C4-2B (cell line): ENCODE data around the gene CRIP2.

Source experiments
- H3K27ac ChIP-seq: fragments of 450-650 bp; 2 replicates; pipeline ENCODE4 v1.5.1; 2017
- CTCF ChIP-seq: fragments of 450-650 bp; conservative IDR thresholded peaks from 2 replicates; pipeline ENCODE4 v1.5.1; 2017; ENCODE audit warnings: mild to moderate bottlenecking
- ZFX ChIP-seq: fragments of 450-650 bp; IDR thresholded peaks from 2 replicates; pipeline ENCODE4 v1.6.1; 2017

Gene CRIP2

DNA sequence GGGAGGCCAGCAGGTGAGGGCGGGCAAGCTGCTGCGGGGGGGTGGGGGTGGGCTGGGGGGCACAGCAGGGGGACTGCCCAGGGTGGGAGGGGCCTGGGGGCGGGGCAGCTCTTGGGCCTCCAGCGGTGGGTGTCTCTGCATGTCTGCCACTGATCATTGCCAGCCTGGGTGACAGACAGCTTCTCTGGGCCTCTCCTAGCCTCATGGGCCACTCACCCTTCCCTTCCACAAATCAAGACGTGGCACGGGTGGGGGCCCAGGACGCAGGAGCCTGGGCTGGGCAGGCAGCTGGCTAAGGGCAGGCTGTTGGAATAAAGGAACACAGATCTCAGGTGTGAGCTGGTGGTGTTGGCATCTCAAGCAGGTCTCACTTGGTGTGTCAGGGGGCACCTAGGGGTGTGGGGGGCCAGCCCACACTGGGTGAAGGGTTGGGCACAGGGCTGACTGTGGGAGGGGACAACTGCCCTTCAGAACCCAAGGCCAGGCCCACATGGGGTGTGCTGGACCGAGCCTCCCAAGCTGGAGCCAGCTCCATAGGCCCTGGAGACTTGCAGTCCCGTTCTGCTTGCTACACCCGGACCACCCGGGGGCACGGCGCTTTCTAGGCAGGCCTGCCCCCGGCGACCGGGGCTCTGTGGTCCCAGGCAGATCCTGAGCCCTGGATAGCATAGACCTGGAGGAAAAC, 19.4 kb downstream of the CRIP2 start:
- TF ChIP-seq CTCF (no peak), ZFX (no peak)
- peak overlapping the region; percentile 83; the same call in 1 of the 2 replicates for H3K27ac ChIP-seq

DNA sequence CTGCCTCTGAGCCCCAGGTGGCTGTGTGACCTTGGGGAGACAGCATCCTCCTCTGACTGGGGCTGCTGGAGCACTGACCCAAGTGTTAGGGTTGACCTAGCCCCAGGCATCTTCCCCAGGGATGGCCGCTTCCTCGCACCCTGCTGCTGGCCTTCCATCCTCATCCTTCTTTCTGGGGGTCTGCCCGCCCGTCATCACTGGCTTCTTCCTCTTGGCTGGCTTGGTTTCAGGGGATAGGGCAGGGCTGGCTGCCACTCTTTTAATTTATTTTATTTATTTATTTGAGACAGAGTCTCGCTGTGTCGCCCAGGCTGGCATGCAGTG, 19.9 kb downstream of the CRIP2 start:
- TF ChIP-seq ZFX: no peak
- no peak for TF ChIP-seq CTCF
- peak overlapping the region; percentile 83 for H3K27ac ChIP-seq

DNA sequence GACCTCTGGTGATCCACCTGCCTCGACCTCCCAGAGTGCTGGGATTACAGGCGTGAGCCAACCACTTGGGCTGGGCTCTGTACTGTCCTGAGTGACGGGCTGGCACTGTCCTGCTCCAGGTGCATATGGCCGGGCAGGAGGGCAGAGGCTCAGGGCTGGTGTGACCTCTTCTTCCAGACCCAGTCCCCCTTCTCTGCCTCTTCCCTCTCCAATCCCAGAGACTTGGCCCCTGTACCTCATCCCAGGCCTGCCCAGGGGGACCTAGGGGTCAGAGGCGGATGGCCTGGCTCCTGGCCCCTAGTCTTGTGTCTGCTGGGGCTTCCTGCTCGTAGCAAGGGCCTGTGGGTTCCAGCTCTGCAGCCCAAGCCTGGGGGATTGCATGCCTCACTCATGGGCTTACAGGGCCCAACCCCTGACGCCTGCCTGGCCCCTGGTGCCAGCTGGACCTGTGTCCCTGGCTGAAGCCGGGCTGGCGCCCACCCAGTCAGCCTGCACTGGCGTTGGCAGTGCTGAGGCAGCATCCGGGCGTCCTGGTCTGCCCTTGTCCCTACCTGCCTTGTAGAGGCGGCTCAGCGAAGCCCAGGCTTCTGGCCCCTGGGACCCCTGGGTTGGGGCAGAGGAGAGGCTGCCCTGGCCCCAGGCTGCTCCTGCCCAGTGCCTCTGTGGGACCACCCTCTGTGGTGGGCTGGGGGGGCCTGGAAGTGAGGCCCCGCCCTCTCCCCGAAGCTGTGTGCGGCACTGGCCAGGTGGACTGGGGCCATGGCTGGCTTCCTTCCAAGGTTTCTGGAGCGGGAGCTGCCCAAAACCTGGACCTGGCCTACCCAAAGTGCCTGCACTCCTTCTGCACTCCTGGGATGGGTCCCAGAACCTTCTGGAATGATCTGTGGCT, 20.7 kb downstream of the CRIP2 start:
- H3K27ac ChIP-seq: peak overlapping the region; percentile 83
- TF ChIP-seq ZFX (no peak), CTCF (no peak)

- TF ChIP-seq ZFX (no peak), CTCF (no peak)
- H3K27ac ChIP-seq: peak overlapping the region; percentile 83
These were observed 21.6 kb downstream of the CRIP2 start for GRCh38 chr14:105495990-105496830.

DNA sequence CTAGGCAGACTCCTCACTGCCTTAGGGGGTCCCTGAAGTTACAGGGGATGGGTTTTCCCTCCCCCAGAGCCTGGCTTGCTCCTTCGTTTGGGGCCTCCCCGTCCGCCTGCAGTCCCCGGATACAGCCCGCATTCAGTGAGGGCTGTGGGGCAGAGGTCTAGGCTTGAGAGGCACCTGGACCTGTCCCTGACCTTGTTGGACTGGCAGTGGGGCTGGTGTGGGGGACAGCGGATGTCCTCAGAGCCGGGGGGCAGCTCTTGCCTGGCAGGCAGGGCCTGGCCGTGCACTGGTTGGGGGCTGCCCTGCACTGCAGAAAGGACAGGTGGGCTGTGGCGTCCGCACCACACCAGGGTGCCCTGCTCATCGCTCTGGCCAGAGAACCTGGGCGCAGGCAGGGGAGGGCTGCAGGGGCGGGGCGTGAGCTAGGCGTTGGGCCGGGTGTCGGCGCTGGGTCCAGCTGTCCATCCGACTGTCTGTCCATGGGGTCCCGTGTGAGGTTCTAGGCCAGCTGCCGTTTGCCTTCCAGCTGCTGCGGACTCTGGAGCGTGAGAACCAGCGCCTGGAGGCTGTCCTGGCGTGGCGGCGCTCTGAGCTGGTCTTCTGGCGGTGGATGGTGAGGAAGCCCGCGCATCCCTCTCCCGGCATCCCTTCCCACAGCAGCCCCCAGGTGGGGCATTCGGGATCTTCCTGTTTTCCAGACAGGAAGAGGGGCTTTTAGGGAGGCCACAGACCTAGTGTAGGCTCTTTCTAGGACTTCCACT, 22.4 kb downstream of the CRIP2 start:
- peak overlapping the region; percentile 83; the same call in 1 of the 2 replicates for H3K27ac ChIP-seq
- no peak for TF ChIP-seq ZFX
- TF ChIP-seq CTCF: no peak

DNA sequence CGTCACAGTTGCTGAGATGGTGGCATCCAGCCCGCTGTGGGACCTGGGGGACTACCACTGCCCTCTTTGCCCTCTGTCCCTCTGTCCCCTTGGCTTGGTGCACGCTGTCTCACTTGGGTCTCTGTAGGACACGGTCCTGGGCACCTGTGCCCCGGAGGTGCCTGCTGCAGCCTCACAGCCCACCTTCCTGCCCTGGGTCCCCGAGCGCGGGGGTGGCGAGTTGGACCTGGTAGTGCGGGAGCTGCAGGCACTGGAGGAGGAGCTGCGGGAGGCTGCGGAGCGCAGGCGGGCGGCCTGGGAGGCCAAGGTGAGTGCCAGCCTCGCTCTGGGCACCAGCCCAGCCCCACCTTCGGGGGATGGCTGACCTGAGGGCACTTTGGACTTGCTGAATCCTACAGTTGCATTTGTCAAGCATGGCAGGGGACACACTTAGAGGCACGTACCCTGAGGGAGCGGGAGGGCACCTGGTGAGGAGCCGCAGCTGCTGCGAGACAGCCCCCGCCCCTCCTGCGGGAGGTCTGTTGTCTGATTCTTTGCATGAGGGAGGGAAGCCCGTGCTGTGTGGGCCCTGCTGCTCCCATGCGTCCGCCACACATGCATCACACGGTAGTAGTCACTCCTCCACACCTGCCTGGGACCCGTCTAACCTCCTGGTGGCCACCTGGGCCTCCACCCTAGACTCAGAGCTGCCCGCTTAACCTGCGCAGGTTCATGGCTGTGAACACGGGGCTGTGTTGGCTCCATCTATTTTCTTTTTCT, 23.2 kb downstream of the CRIP2 start:
- no peak overlapping the region for H3K27ac ChIP-seq
- no peak for TF ChIP-seq ZFX
- TF ChIP-seq CTCF: no peak
